GM19467 (cell line): ENCODE results near the gene RSPO3.

Experiments used
- ATAC-seq: cut with Tn5 transposase; IDR thresholded peaks from one replicate; pipeline ENCODE4 v1.9.1; 2021; ENCODE audit warnings: mild to moderate bottlenecking, moderate library complexity; ENCODE audit not compliant: unreplicated experiment

Gene RSPO3

GRCh38 chr6:127110712-127111111 lies 7.8 kb upstream of the RSPO3 start:
- ATAC-seq, result no peak

- ATAC-seq, result no peak
Observed at GRCh38 chr6:127111526-127111925, 6.9 kb upstream of the RSPO3 start.

DNA sequence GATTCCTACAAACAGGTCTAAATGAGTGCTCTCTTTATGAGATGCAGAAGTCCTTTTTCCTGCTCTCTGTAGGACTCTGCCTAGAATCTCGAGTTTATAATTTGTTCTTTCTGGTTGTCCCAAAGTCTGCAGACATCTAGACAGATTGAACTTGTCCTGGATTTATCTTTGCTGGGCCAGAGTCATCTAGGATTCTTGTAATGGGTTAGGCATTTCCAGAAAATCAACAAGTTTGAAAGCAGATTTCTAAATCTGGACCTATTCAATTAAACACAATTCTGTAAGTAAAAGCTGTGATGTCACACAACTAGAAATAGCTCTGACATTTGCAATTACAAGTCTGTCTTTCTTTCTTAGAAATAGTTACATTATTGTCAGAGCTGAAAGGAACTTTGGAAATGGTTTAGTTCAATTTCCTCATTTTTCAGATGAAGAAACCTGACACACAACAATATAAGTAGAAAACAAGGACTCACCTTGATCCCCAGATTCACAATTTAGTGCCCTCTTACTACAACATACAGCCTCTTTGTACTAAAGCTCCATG lies 4.2 kb upstream of the RSPO3 start:
- ATAC-seq, result no peak

- no peak for ATAC-seq
Observed at GRCh38 chr6:127115084-127115655, 3.3 kb upstream of the RSPO3 start.

- ATAC-seq, result no peak
Observed at GRCh38 chr6:127115746-127116145, 2.7 kb upstream of the RSPO3 start.

DNA sequence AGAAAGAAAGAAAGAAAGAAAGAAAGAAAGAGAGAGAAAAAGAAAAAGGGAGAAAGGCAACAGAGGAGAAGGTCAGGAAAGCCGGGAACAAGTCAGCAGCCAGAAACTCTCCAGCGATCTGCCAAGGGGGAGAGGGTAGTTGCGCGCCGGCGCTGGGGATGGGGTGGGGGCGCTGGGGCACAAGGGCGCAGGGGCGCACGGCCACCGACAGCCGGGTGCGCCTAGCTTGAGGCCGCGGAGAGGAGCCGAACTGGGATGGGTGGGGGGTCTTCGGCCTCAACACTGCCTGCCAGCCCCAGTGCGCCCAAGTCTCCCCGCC lies 533 bp upstream of the RSPO3 start:
- no peak for ATAC-seq

DNA sequence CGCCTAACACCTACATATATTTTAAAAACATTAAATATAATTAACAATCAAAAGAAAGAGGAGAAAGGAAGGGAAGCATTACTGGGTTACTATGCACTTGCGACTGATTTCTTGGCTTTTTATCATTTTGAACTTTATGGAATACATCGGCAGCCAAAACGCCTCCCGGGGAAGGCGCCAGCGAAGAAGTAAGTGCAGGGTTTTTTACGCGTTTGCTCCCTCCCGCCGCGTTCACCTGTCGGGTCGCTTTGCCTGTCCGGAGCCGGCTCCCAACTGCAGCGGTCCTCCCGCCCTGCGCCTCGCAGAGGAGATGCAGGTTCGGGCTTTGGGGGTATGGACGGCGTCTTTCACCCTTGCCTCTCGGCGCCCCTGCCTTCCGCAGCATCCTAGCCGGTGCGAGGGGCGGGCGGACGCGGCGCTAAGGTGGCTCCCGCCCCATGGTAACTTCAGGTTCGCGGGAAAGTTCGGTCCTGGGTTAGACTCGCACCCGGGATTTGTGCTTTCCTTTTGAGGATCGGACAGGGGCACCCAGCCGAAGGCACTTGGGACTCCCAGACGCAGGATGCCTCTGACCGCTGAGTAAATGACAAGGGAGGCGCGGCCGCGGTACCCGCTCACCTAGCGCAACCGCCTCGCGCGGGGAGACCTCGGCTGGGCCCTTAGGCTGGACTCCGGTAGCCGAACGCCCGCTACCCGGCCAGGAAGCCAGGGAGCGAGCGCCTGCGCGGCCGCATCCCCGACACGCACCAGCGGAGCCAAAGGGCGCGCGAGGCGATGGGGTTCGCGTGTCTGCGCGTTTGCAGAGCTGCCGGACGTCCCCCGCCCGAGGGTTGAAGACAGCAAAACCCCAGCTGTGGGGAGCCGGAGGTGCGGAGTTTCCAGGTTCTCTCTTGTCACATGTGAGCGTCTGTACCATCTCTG lies 891 bp downstream of the RSPO3 start:
- ATAC-seq, result peak; percentile 40

- peak; percentile 6 for ATAC-seq
Observed at GRCh38 chr6:127120023-127120786, 1.7 kb downstream of the RSPO3 start.

- peak; percentile 86 for ATAC-seq
Observed at GRCh38 chr6:127120787-127121636, 2.5 kb downstream of the RSPO3 start.

GRCh38 chr6:127121637-127121960 lies 3.1 kb downstream of the RSPO3 start:
- ATAC-seq, result no peak

GRCh38 chr6:127124172-127124571 lies 5.7 kb downstream of the RSPO3 start:
- ATAC-seq, result no peak

GRCh38 chr6:127124680-127125079 lies 6.2 kb downstream of the RSPO3 start:
- no peak for ATAC-seq

DNA sequence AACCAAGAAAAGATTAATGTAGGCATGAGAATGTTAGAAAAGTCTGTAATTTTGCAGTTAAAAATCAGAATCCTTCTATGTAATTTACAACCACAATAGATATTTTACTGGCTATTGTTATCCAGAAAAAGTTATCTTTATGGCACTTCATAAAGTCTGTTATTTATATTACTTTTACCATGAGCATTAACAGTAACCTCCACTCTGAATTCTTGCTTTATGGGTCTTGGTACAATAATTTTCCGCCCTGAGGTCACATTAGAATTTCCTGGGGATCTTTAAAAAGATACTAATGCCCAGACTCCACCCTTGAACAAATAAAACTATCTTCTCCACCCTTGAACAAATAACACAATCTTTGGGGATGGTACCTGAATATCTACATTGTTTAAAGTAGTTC lies 9.6 kb downstream of the RSPO3 start:
- no peak for ATAC-seq

- ATAC-seq, result no peak
Observed at GRCh38 chr6:127129251-127129650, 10.8 kb downstream of the RSPO3 start.

- no peak for ATAC-seq
Observed at GRCh38 chr6:127131275-127131674, 12.8 kb downstream of the RSPO3 start.

- ATAC-seq, result no peak
Observed at GRCh38 chr6:127131772-127132376, 13.4 kb downstream of the RSPO3 start.

DNA sequence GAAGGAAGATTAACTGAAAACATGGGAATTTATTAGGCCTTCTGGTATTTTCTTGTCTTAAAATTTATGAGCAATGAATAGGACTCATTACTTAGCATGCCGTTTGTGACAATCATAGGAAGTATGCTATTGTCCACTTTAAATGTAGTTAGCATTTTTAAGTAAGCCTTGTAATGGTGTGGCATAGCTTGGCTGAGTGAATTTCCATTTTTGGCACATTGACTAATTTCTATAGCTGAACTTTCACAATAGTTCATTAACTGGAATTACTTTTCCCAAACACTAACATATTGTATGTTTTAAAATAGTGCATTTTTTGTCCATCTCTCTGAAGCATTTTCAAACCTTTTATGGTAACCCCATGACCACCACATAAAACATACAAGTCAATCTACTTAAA lies 15.7 kb downstream of the RSPO3 start:
- ATAC-seq, result no peak

DNA sequence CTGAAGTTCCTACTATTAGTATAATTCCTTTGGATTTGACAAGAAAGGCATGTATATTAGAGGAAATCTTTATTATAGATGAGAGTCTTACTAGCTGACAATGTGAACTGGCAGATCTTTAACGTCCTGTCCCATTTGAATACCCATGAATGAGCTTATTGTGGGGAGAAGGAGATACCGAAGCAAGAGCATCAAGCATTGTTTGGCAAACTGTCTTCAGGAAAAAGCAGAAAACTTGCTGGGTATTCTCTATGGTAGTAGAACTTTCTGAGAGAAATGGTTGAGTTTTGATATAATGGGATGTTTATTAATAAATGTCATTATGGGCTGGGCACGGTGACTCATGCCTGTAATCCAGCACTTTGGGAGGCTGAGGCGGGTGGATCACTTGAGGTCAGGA lies 18.3 kb downstream of the RSPO3 start:
- ATAC-seq, result no peak

- no peak for ATAC-seq
Observed at GRCh38 chr6:127146932-127147331, 28.5 kb downstream of the RSPO3 start.

DNA sequence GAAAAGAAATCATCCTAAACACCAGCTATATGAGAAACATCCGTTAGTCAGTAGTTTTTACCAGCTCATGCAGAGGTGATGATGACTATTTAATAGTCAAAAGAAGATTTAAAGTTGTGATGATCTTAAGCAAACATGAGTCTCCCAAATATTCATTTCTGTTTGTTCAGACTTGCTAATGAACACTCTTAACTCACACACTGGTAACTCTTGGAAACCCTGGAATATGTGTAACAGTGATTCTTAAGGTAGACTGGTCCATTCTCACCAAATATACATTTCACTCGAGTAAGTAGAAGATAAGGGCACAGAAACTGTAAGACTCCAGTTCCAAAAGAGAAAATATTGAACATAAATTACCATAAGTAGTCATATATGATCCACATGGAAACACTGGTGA lies 29.1 kb downstream of the RSPO3 start:
- no peak for ATAC-seq
